Parathyroid adenoma (tissue), 2 donors: ENCODE results near the gene PREPL.

Source experiments
- H2AFZ ChIP-seq: fragments of 300-600 bp; sonication (generic); one replicate; pipeline ENCODE4 v1.7.0; 2017; ENCODE audit warnings: antibody characterized with exemption, mild to moderate bottlenecking
- H3K27ac ChIP-seq: fragments of 300-600 bp; sonication (generic); one replicate; pipeline ENCODE4 v1.7.0; 2017
- H3K27me3 ChIP-seq: fragments of 300-600 bp; sonication (generic); one replicate; pipeline ENCODE4 v1.7.0; 2017; ENCODE audit warnings: low read length; ENCODE audit not compliant: control insufficient read depth, insufficient read depth
- H3K36me3 ChIP-seq: fragments of 300-600 bp; sonication (generic); one replicate; pipeline ENCODE4 v1.7.0; 2017; ENCODE audit warnings: low read length; ENCODE audit not compliant: control insufficient read depth, insufficient read depth
- H3K4me1 ChIP-seq: fragments of 300-600 bp; sonication (generic); one replicate; pipeline ENCODE4 v1.7.0; 2017; ENCODE audit warnings: control low read depth
- H3K4me2 ChIP-seq: fragments of 300-600 bp; sonication (generic); one replicate; pipeline ENCODE4 v1.7.0; 2017; ENCODE audit warnings: low read length
- H3K4me3 ChIP-seq: fragments of 300-600 bp; sonication (generic); one replicate; pipeline ENCODE4 v1.7.0; 2017; ENCODE audit warnings: low read depth, low read length
- H3K79me2 ChIP-seq: fragments of 300-600 bp; sonication (generic); one replicate; pipeline ENCODE4 v1.7.0; 2017; ENCODE audit warnings: control low read depth
- H3K9ac ChIP-seq: fragments of 300-600 bp; sonication (generic); one replicate; pipeline ENCODE4 v1.7.0; 2017; ENCODE audit warnings: mild to moderate bottlenecking
- H3K9me3 ChIP-seq: fragments of 300-600 bp; sonication (generic); one replicate; pipeline ENCODE4 v1.7.0; 2017; ENCODE audit warnings: low read length; ENCODE audit not compliant: control insufficient read depth
- CTCF ChIP-seq: fragments of 300-600 bp; sonication (generic); IDR thresholded peaks from one replicate; pipeline ENCODE4 v1.7.0; 2017; ENCODE audit warnings: antibody characterized with exemption, mild to moderate bottlenecking
- donor health status: primary hyperparathyroidism.

PREPL gene

DNA sequence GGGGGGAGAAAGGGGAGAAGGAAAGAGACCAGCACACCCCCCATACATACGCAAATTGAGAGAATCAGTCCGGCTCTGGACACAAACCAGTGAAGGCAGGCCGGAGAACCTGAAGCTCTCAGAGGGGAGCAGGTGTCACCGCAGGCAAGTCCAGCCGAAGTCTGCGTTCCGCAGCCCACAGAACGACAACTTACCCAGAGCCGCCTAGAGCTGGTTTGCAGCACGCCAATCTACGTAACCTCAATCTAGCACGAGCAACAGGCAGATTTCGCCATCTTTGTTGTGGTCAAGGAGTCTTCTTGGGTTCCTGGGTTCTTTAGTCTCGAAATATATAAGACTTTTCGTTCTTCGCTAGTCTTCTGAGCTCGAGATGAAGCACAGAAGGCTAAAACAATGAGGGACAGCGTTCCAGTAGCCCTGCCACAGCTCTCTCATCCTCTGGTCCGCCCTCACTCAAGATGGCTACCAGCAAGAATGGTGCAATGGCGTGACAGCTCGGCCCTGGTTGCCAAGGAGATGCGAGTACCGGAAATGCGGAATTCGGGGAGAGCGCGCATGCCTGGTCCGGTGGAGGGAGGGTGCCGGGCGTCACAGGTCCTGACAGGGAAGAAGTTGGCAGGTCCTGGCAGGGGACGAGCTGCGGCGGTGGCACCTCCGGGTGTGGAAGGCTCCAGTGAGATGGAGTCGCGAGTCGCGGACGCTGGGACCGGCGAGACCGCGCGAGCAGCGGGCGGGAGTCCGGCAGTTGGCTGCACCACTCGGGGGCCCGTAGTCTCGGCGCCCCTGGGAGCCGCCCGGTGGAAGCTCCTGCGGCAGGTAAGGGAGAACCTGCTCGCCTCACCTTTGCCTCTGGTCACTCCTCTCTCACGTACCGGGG is at the start of gene PREPL, which contains the start of gene CAMKMT:
TSS of gene PREPL (minus strand) at position 165 of the 877 bp plus-strand sequence. CDS start 15,152 bp downstream, outside the sequence.
TSS of gene CAMKMT (plus strand) at position 618 of the 877 bp plus-strand sequence.
- Histone ChIP-seq H2AFZ (peak within 1 kb of the TSS; percentile 94), H3K27ac (peak within 1 kb of the TSS; percentile 96), H3K79me2 (peaks cover 28% of the 10 kb centered on the region), H3K4me2 (peak within 1 kb of the TSS; percentile 97), H3K9ac (peak within 1 kb of the TSS; percentile 64), H3K36me3 (no peaks in the 10 kb centered on the region), H3K4me1 (peaks cover 7% of the 10 kb centered on the region), H3K4me3 (peak within 1 kb of the TSS; percentile 90), H3K9me3 (no peaks in the 10 kb centered on the region), H3K27me3 (no peaks in the 10 kb centered on the region)
- TF ChIP-seq CTCF: no peak

DNA sequence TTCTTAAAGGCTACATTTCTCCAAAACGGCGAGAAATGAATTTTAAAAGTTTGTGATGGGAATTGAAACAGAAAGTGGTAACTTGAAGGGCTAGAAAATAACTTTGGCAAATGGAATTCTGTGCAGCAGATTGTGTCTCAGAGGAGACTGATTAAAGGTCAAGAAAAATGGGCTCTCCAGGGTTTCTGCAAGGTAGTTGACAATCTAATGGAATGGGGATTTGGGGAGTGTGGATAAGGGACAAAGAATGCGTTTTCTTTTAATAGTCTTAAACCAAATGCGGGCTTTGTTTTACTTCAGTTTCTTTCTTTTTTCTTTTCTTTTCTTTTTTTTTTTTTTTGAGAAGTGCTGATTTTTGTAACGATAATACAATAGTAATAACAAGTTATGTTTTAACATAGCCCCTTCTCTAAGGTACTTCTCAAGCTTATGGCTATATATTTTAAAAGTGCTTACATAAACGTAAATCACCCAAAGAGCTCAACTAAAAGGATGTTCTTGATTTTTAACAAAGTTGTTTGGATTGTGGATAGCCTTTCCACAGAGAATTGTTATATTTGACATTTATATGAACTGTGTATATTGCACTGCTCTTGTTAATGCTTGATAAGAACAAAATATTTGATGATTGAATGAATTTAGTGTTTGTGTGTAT is 37.1 kb upstream of the PREPL start:
- H2AFZ ChIP-seq: no peak overlapping the region
- no peak overlapping the region for H3K27ac ChIP-seq
- no peak for TF ChIP-seq CTCF
- H3K27me3 ChIP-seq: no peaks in the 10 kb centered on the region
- no peak overlapping the region for H3K4me2 ChIP-seq
- no peak overlapping the region for H3K9ac ChIP-seq
- no peaks in the 10 kb centered on the region for H3K4me1 ChIP-seq
- H3K36me3 ChIP-seq: no peaks in the 10 kb centered on the region
- no peaks in the 10 kb centered on the region for H3K9me3 ChIP-seq
- no peaks in the 10 kb centered on the region for H3K79me2 ChIP-seq
- H3K4me3 ChIP-seq: no peak overlapping the region

DNA sequence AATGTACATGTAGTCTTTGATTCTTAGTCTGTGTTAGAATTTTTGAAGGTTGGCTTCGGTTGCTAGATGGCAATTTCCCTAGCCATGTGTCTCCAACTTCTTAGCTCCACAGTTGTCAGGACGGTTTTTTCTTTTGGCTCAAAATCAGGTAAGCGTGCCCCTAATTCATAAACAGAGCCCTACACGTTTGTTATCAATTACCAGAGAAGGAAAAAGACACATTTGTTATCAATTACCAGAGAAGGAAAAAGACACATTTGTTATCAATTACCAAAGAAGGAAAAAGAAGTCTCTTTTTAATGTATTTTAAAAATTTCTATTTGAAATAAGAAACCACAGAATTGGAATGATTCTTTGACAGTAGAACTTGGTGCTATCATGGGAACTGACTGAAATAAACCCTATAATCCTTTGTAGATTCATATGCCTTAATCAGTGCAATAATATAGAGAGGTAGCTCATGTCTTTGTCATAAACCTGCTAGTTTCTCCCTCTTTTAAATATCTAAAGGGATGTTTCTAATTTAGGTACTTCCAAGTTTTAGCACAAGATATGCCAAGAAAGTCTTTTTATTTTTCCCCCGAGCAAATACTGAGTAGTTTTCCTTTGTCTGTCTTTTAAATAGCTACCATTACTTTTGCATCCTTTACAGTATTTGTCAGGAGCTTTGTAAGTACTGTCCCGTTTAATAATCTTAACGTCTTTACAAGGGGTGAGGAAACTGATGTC is 36.3 kb upstream of the PREPL start:
- no peaks in the 10 kb centered on the region for H3K9me3 ChIP-seq
- no peaks in the 10 kb centered on the region for H3K27me3 ChIP-seq
- no peak overlapping the region for H2AFZ ChIP-seq
- H3K4me3 ChIP-seq: no peak overlapping the region
- no peaks in the 10 kb centered on the region for H3K36me3 ChIP-seq
- no peaks in the 10 kb centered on the region for H3K79me2 ChIP-seq
- no peak for TF ChIP-seq CTCF
- H3K4me1 ChIP-seq: no peaks in the 10 kb centered on the region
- no peak overlapping the region for H3K9ac ChIP-seq
- H3K27ac ChIP-seq: no peak overlapping the region
- no peak overlapping the region for H3K4me2 ChIP-seq

- H3K4me2 ChIP-seq: no peak overlapping the region
- no peaks in the 10 kb centered on the region for H3K4me1 ChIP-seq
- H3K9me3 ChIP-seq: no peaks in the 10 kb centered on the region
- no peak overlapping the region for H3K27ac ChIP-seq
- H3K27me3 ChIP-seq: no peaks in the 10 kb centered on the region
- no peak overlapping the region for H2AFZ ChIP-seq
- no peak overlapping the region for H3K4me3 ChIP-seq
- H3K9ac ChIP-seq: no peak overlapping the region
- H3K36me3 ChIP-seq: no peaks in the 10 kb centered on the region
- peak; percentile 57 for TF ChIP-seq CTCF
- no peaks in the 10 kb centered on the region for H3K79me2 ChIP-seq
Measured at GRCh38 chr2:44392338-44392943, 31.1 kb upstream of the PREPL start.
